Ishikawa (cell line): ENCODE data around the gene FOXA1.
A peak's percentile ranks its signal among the peaks of the same experiment; 100 is the strongest.

Source experiments
- CEBPB ChIP-seq: IDR thresholded peaks from 2 replicates; pipeline ENCODE4 v1.6.1; 2012
- CREB1 ChIP-seq: IDR thresholded peaks from 2 replicates; pipeline ENCODE4 v1.6.1; 2012; ENCODE audit warnings: low read depth
- EGR1 ChIP-seq: IDR thresholded peaks from 2 replicates; pipeline ENCODE4 v1.6.1; 2012
- EP300 ChIP-seq: IDR thresholded peaks from 2 replicates; pipeline ENCODE4 v1.6.1; 2012; ENCODE audit warnings: borderline replicate concordance
- FOXM1 ChIP-seq: IDR thresholded peaks from 2 replicates; pipeline ENCODE4 v1.6.1; 2012; ENCODE audit warnings: low read depth, borderline replicate concordance
- NFIC ChIP-seq: IDR thresholded peaks from 2 replicates; pipeline ENCODE4 v1.6.1; 2012
- RAD21 ChIP-seq: IDR thresholded peaks from 2 replicates; pipeline ENCODE4 v1.6.1; 2012; ENCODE audit warnings: low read depth
- REST ChIP-seq: IDR thresholded peaks from 2 replicates; pipeline ENCODE4 v1.6.1; 2012; ENCODE audit warnings: low read depth, mild to moderate bottlenecking
- TAF1 ChIP-seq: IDR thresholded peaks from 2 replicates; pipeline ENCODE4 v1.6.1; 2012; ENCODE audit warnings: low read depth, mild to moderate bottlenecking
- TCF12 ChIP-seq: IDR thresholded peaks from 2 replicates; pipeline ENCODE4 v1.6.1; 2012; ENCODE audit warnings: low read depth
- TEAD4 ChIP-seq: IDR thresholded peaks from 2 replicates; pipeline ENCODE4 v1.6.1; 2012
- USF1 ChIP-seq: IDR thresholded peaks from 2 replicates; pipeline ENCODE4 v1.6.1; 2012
- YY1 ChIP-seq: IDR thresholded peaks from 2 replicates; pipeline ENCODE4 v1.6.1; 2012; ENCODE audit warnings: low read depth
- ZBTB7A ChIP-seq: IDR thresholded peaks from 2 replicates; pipeline ENCODE4 v1.6.1; 2012; ENCODE audit warnings: low read depth
- TF ChIP-seq, protein P1 (sequence below): IDR thresholded peaks from 2 replicates; pipeline ENCODE4 v1.6.1; 2012

FOXA1 gene

DNA sequence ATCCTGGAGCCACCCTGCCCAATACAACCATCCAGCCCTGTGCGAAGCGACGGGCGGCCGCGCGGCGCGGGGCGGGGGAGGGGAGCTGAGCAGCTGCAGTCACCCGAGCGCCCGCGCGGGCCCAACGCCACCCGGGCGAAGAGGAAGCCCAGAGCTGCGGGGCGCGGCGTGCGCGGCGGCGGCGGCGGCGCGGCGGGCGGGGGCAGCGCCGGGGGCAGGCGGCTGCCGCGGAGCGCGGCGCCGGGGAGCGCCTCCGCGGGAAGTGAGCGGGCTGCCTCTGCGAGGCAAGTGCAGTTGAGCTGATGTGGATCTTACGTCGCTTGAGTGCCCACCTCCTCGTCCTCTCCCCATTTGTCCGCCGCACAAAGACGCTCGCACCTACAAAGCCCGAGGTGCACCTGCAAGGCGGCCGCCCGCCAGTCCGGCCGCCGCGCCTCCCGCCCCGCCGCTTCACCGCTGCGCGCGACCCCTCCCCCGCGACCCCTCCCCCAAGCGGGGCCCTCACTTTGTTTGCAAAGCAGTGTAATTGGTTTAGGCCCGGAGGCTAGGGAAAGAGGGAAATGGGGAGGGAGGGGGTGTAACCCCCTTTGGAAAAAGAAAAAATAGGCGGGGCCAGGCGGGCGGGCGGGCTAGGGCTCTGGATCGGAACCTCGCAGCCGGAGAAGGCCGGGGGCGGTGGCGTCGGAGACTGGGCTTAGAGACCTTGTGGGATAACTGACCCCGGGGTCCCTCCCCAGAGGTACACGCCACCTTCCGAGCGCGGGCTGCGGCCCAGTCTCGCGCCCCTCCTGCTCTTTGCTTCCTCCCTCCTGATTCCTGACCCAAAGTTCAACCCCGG is at the start of gene FOXA1, which contains the start of gene TTC6:
Gene FOXA1, minus strand, starts transcription at position 279 of the 838 bp plus-strand sequence. Its CDS starts 277 bp downstream, at position 2.
Gene TTC6, plus strand, starts transcription at position 659 of the 838 bp plus-strand sequence. CDS start 26,436 bp downstream, outside the sequence.
- TF ChIP-seq ZBTB7A (peak; percentile 71), EP300 (0 out of 2 replicates have a peak, but pooled peaks have one; percentile 23), TAF1 (peak; percentile 36; the same call in 1 of the 2 replicates), YY1 (no peak), FOXM1 (no peak), EGR1 (no peak)
- TF ChIP-seq, protein P1, sequence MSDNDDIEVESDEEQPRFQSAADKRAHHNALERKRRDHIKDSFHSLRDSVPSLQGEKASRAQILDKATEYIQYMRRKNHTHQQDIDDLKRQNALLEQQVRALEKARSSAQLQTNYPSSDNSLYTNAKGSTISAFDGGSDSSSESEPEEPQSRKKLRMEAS: no peak; the same call in 1 of the 2 replicates

DNA sequence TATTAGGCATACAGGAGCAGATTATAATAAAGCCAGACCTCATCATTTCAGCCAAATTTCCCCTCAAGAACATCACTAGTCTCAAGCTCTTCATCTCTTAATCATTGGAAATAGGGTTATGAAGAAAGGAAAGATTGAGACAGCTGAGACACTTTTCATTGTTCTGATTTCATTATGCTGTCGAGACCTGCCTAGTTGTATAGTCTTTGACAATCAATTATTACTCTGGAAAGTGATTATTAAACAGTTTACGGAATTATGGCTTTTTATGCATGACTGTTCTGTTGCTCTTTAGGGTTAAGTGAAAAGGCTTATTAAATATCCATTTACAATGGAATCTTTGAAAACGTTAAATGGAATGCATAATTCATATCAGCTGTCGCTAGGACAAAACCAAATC is 48.7 kb upstream of the FOXA1 start:
- no peak for TF ChIP-seq USF1
- TF ChIP-seq FOXM1: no peak
- no peak for TF ChIP-seq TCF12

GRCh38 chr14:37642125-37642524 is 47.1 kb upstream of the FOXA1 start:
- TF ChIP-seq EGR1 (no peak), USF1 (no peak), CEBPB (no peak), EP300 (no peak), TAF1 (no peak), ZBTB7A (no peak), YY1 (no peak), TEAD4 (no peak), REST (no peak), CREB1 (no peak), NFIC (no peak), TCF12 (no peak), RAD21 (no peak), FOXM1 (no peak)
- TF ChIP-seq, protein P1: no peak

DNA sequence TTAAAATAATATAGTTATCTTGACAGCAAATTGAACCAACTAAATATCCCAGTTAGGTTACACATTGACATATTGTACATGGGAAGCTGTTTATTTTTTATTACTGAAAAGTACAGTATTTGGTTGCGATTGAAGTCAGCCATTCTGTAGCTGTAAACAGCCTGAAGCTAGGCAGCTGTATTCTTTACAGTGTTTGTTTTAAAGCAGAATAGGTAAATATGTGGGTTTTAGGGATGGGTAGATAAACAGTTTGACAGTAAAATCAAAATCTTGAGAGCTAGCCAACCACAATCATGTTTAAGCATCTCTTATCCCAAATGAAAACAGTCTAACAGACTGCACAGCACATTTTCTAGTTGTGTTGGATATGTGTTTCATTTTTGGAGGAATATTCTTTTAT is 46.1 kb upstream of the FOXA1 start:
- TF ChIP-seq RAD21 (no peak), NFIC (no peak), ZBTB7A (no peak), TEAD4 (no peak)

- TF ChIP-seq TEAD4: no peak
- no peak for TF ChIP-seq CEBPB
- TF ChIP-seq YY1: no peak
- TF ChIP-seq EGR1: no peak
- TF ChIP-seq REST: no peak
- no peak for TF ChIP-seq RAD21
- TF ChIP-seq USF1: no peak
- TF ChIP-seq CREB1: no peak
- TF ChIP-seq ZBTB7A: no peak
- TF ChIP-seq NFIC: no peak
- TF ChIP-seq TCF12: no peak
- TF ChIP-seq EP300: no peak
- no peak for TF ChIP-seq FOXM1
These were observed 43.5 kb upstream of the FOXA1 start for GRCh38 chr14:37638599-37638998.
